IgD-negative memory B cell (primary cell): ENCODE results near the gene S100A12. TPM values are rescaled to one million over a fixed set of nuclear protein-coding genes. Genes with fewer than 3 reads are reported as not detected.
A peak's percentile ranks its signal among the peaks of the same experiment; 100 is the strongest.
"Not testable (repeated sequence)": the region's sequence is repeated elsewhere in the genome, so short reads cannot be mapped to it uniquely, and the experiment has no call there.

ENCODE experiments used
- H3K27ac Mint-ChIP-seq, 3 donors: one replicate each; pipeline ENCODE4 v1.8.0; 2020 to 2022; ENCODE audit warnings: mild to moderate bottlenecking in 3 of 3, mixed read lengths in 3 of 3, moderate library complexity in 1 of 3
- H3K27me3 Mint-ChIP-seq: one replicate; pipeline ENCODE4 v1.8.0; 2021; ENCODE audit warnings: mixed read lengths
- H3K36me3 Mint-ChIP-seq: one replicate; pipeline ENCODE4 v1.8.0; 2020; ENCODE audit warnings: mild to moderate bottlenecking, mixed read lengths
- H3K4me1 Mint-ChIP-seq, 3 donors: one replicate each; pipeline ENCODE4 v1.8.0; 2020 to 2022; ENCODE audit warnings: mixed read lengths in 3 of 3, mild to moderate bottlenecking in 1 of 3
- H3K4me3 Mint-ChIP-seq, 4 donors: one replicate each; pipeline ENCODE4 v1.8.0; 2020 to 2022; ENCODE audit warnings: mild to moderate bottlenecking in 4 of 4, mixed read lengths in 4 of 4, moderate library complexity in 3 of 4
- H3K9me3 Mint-ChIP-seq, 3 donors: one replicate each; pipeline ENCODE4 v1.8.0; 2020 to 2021; ENCODE audit warnings: mixed read lengths in 3 of 3, mild to moderate bottlenecking in 1 of 3
- polyA plus RNA-seq: library from polyadenylated mRNA; unstranded; fragments of 300-500 nt; fragmentation: Illumina TruSeq; gene quantifications from one replicate; pipeline ENCODE4 v1.2.3, GENCODE V29; 2021

S100A12 gene
- polyA plus RNA-seq, result 0.97 TPM

- no peaks in the 10 kb centered on the region for H3K36me3 Mint-ChIP-seq
- no peak within 1 kb of the TSS for H3K27ac Mint-ChIP-seq
- no peak within 1 kb of the TSS for H3K4me3 Mint-ChIP-seq
- H3K9me3 Mint-ChIP-seq, result peaks cover 0 to 2% (median 0%) of the 10 kb centered on the region in 3 donors
- H3K27me3 Mint-ChIP-seq, result peaks cover 11% of the 10 kb centered on the region
- H3K4me1 Mint-ChIP-seq, result no peaks in the 10 kb centered on the region
Observed at GRCh38 chr1:153375511-153375910, at the start of gene S100A12. Gene S100A12, minus strand, starts transcription at chr1:153375621. Its CDS starts 1,029 bp downstream, at chr1:153374592.

- no peaks in the 10 kb centered on the region for H3K36me3 Mint-ChIP-seq
- H3K27ac Mint-ChIP-seq, result no peak overlapping the region
- peaks cover 0 to 3% (median 2%) of the 10 kb centered on the region in 3 donors for H3K9me3 Mint-ChIP-seq
- no peaks in the 10 kb centered on the region for H3K4me1 Mint-ChIP-seq
- H3K27me3 Mint-ChIP-seq, result peaks cover 19% of the 10 kb centered on the region
- no peak overlapping the region for H3K4me3 Mint-ChIP-seq
Observed at GRCh38 chr1:153422450-153423068, 47.1 kb upstream of the S100A12 start.

- Mint-ChIP-seq H3K4me3 (no peak overlapping the region), H3K36me3 (no peaks in the 10 kb centered on the region), H3K9me3 (peaks cover 0 to 3% (median 2%) of the 10 kb centered on the region in 3 donors), H3K27me3 (peaks cover 12% of the 10 kb centered on the region), H3K27ac (no peak overlapping the region), H3K4me1 (peaks cover 0 to 2% (median 0%) of the 10 kb centered on the region in 3 donors)
Observed at GRCh38 chr1:153420306-153420705, 44.9 kb upstream of the S100A12 start.

GRCh38 chr1:153419436-153419793 lies 44.0 kb upstream of the S100A12 start:
- H3K36me3 Mint-ChIP-seq, H3K27ac Mint-ChIP-seq, H3K4me3 Mint-ChIP-seq, H3K27me3 Mint-ChIP-seq, H3K4me1 Mint-ChIP-seq, H3K9me3 Mint-ChIP-seq: not testable (repeated sequence)

GRCh38 chr1:153418758-153419435 lies 43.5 kb upstream of the S100A12 start:
- H3K4me1 Mint-ChIP-seq, H3K27ac Mint-ChIP-seq, H3K4me3 Mint-ChIP-seq, H3K36me3 Mint-ChIP-seq, H3K27me3 Mint-ChIP-seq, H3K9me3 Mint-ChIP-seq: not testable (repeated sequence)

GRCh38 chr1:153417136-153417888 lies 41.9 kb upstream of the S100A12 start:
- Mint-ChIP-seq H3K9me3 (peaks cover 0 to 4% (median 2%) of the 10 kb centered on the region in 3 donors), H3K4me1 (peaks cover 0 to 5% (median 2%) of the 10 kb centered on the region in 3 donors), H3K27me3 (peaks cover 6% of the 10 kb centered on the region), H3K36me3 (no peaks in the 10 kb centered on the region), H3K4me3 (no peak overlapping the region), H3K27ac (no peak overlapping the region)

GRCh38 chr1:153415850-153416570 lies 40.6 kb upstream of the S100A12 start, which contains the start of gene S100A7A:
Gene S100A7A, plus strand, starts transcription at chr1:153416520. Its CDS starts 1,563 bp downstream, at chr1:153418083.
- no peak within 1 kb of the TSS for H3K27ac Mint-ChIP-seq
- peaks cover 0 to 5% (median 2%) of the 10 kb centered on the region in 3 donors for H3K4me1 Mint-ChIP-seq
- peaks cover 0 to 7% (median 3%) of the 10 kb centered on the region in 3 donors for H3K9me3 Mint-ChIP-seq
- peak within 1 kb of the TSS in 1 of 4 donors; percentile 70 for H3K4me3 Mint-ChIP-seq
- H3K36me3 Mint-ChIP-seq, result no peaks in the 10 kb centered on the region
- peaks cover 6% of the 10 kb centered on the region for H3K27me3 Mint-ChIP-seq

GRCh38 chr1:153413961-153414360 lies 38.5 kb upstream of the S100A12 start:
- H3K27me3 Mint-ChIP-seq, H3K27ac Mint-ChIP-seq, H3K4me1 Mint-ChIP-seq, H3K4me3 Mint-ChIP-seq, H3K36me3 Mint-ChIP-seq, H3K9me3 Mint-ChIP-seq: not testable (repeated sequence)

GRCh38 chr1:153407274-153407673 lies 31.9 kb upstream of the S100A12 start:
- not testable (repeated sequence) for H3K4me3 Mint-ChIP-seq, H3K9me3 Mint-ChIP-seq, H3K4me1 Mint-ChIP-seq, H3K27ac Mint-ChIP-seq, H3K36me3 Mint-ChIP-seq
- peaks cover 16% of the 10 kb centered on the region for H3K27me3 Mint-ChIP-seq

GRCh38 chr1:153405825-153406599 lies 30.6 kb upstream of the S100A12 start:
- H3K9me3 Mint-ChIP-seq, H3K4me3 Mint-ChIP-seq, H3K27ac Mint-ChIP-seq, H3K36me3 Mint-ChIP-seq, H3K4me1 Mint-ChIP-seq: not testable (repeated sequence)
- peaks cover 19% of the 10 kb centered on the region for H3K27me3 Mint-ChIP-seq

GRCh38 chr1:153404768-153405167 lies 29.3 kb upstream of the S100A12 start:
- Mint-ChIP-seq H3K4me3 (no peak overlapping the region), H3K27me3 (peaks cover 18% of the 10 kb centered on the region), H3K4me1 (no peaks in the 10 kb centered on the region), H3K36me3 (no peaks in the 10 kb centered on the region), H3K9me3 (peaks cover 0 to 4% (median 0%) of the 10 kb centered on the region in 3 donors), H3K27ac (no peak overlapping the region)

- no peak overlapping the region for H3K27ac Mint-ChIP-seq
- no peak overlapping the region for H3K4me3 Mint-ChIP-seq
- peaks cover 0 to 4% (median 0%) of the 10 kb centered on the region in 3 donors for H3K9me3 Mint-ChIP-seq
- peaks cover 18% of the 10 kb centered on the region for H3K27me3 Mint-ChIP-seq
- H3K36me3 Mint-ChIP-seq, result no peaks in the 10 kb centered on the region
- H3K4me1 Mint-ChIP-seq, result no peaks in the 10 kb centered on the region
Observed at GRCh38 chr1:153404086-153404635, 28.7 kb upstream of the S100A12 start.

- Mint-ChIP-seq H3K27ac (no peak overlapping the region), H3K9me3 (peaks cover 0 to 4% (median 0%) of the 10 kb centered on the region in 3 donors), H3K36me3 (no peaks in the 10 kb centered on the region), H3K4me1 (no peaks in the 10 kb centered on the region), H3K4me3 (no peak overlapping the region), H3K27me3 (peaks cover 17% of the 10 kb centered on the region)
Observed at GRCh38 chr1:153403421-153404085, 28.1 kb upstream of the S100A12 start.

GRCh38 chr1:153402226-153402625 lies 26.8 kb upstream of the S100A12 start:
- H3K4me1 Mint-ChIP-seq, result no peaks in the 10 kb centered on the region
- peaks cover 15% of the 10 kb centered on the region for H3K27me3 Mint-ChIP-seq
- H3K36me3 Mint-ChIP-seq, result no peaks in the 10 kb centered on the region
- no peak overlapping the region for H3K4me3 Mint-ChIP-seq
- H3K27ac Mint-ChIP-seq, result no peak overlapping the region
- no peaks in the 10 kb centered on the region for H3K9me3 Mint-ChIP-seq
